GM08714 (cell line): Measurements from ENCODE around the gene PDE8A.

ENCODE experiments used
- H3K4me3 ChIP-seq: fragments of 200-500 bp; sonication (Bioruptor generic); 2 replicates; pipeline ENCODE4 v1.5.1; 2014; ENCODE audit warnings: mild to moderate bottlenecking, low read length, inconsistent platforms
- ZNF274 ChIP-seq: IDR thresholded peaks from 2 replicates; pipeline ENCODE4 v1.6.1; 2012; ENCODE audit warnings: mild to moderate bottlenecking, low read depth, low read length

Gene PDE8A

DNA sequence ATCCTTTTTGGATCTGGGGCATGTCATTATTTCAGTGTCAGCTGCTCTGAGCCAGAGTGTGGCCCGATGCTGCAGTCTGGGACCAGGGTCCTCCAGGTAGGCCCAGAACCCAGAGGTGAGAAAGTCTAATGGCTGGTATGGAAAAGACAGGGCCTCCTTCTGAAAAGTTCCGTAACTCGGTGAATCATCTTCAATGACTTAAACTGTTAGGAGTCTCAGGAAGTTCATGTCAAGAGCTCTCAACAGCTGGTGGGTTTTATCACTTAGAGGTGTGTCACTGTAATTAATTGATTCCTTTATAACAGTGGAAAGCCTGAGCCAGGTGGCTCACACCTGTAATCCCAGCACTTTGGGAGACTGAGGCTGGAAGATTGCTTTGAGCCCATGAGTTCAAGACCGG lies 28.5 kb upstream of the PDE8A start:
- H3K4me3 ChIP-seq = no peak overlapping the region
- TF ChIP-seq ZNF274 = no peak

DNA sequence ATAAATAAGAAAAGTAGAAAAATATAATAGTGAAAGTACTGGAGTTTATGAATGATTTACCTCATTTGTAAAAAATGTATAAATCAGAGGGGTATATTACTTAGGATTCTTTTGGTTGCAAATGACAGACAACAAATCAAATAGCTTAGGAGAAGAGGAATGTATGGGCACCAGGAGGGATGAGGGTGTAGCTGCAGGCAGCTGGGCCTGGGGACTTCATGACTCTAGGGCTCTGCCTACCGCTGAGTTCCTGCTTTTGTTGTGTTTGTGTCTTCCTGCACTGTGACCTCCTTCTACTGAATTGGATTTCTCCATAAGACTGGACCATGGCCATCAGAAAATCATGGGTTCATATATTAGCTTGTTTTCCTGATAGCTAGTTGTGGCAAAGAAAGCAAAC lies 27.9 kb upstream of the PDE8A start:
- H3K4me3 ChIP-seq = no peak overlapping the region
- TF ChIP-seq ZNF274 = no peak

DNA sequence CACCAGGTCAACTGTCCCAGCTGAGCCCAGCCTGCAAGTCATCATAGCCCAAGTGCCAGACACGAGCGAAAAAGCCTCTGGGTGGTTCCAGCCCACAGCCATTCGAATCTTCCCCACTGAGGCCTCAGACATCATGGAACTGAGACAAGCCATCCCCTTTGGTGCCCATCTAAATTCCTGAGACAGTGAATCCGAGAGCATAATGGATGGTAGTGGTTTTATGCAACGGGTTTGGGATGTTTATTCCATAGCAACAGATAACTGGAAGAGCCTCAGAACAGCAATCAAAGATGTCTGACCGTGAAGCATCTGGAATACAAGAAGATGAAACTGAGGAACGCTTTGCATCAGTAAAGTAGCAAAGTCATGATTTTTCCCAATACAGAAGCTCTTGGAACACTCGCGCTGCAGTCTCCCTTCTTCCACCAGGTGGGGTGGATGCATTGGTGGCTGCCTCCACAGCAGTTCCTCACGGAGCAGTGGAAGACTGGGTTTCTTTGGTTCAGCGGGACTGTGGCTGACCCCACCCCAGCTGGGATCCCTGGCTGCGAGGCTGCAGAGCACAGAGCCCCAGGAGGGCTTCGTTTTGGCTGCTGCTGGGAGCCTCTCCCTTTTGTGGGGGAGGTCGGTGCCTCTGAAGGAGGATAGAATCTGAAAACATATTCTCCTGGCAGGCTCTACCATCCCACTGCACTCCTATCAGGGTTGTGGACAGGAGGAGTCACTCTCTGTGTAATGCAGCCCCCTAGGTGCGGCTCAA lies 26.4 kb upstream of the PDE8A start:
- TF ChIP-seq ZNF274 = no peak
- no peak overlapping the region for H3K4me3 ChIP-seq

DNA sequence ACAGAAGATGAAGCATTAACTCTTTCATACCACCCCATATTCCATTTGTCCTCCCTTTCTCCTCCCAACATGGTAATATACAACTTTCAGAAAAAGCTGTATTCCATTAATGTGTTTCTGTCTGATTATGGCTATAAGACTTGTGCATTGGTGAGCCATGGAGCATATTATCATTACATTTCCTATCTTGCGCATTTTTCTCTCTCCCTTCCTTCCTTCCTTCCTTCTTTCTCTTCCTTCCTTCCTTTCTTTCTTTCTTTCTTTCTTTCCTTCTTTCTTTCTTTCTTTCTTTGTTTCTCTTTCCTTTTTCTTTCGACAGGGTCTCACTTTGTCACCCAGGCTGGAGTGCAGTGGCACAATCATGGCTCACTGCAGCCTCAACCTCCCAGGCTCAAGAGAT lies 25.5 kb upstream of the PDE8A start:
- TF ChIP-seq ZNF274 = no peak
- no peak overlapping the region for H3K4me3 ChIP-seq

DNA sequence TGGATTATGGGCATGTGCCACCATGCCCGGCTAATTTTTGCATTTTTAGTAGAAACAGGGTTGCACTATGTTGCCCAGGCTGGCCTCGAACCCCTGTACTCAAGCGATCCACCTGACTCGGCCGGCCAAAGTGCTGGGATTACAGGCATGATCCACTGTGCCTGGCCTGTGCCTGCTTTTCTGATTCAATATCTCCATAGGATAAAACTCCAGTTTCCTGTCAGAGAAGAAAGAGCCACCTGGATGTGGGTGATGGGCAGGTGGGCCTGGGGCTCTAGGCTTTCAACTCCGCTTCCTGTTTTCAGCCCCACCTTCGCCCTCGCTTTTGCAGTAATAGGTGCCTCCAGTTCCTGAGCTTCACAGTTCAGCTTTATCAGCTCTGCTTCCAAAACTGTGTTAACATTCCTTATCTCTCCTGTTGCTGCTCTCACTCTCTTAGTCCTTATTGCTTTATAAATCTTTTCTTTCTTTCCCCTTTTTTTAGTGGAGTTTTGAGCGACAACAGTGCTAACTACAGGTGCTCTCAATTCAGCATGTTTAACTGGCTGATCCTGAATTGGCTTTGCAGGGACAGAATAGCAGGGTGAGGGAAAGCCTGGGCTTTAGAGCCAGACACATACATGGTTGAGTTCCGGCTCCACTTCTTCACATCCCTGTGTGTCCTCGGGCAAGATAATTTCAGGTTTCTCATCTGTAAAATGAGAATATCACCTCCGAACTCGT lies 21.1 kb upstream of the PDE8A start:
- no peak overlapping the region for H3K4me3 ChIP-seq
- TF ChIP-seq ZNF274 = no peak

DNA sequence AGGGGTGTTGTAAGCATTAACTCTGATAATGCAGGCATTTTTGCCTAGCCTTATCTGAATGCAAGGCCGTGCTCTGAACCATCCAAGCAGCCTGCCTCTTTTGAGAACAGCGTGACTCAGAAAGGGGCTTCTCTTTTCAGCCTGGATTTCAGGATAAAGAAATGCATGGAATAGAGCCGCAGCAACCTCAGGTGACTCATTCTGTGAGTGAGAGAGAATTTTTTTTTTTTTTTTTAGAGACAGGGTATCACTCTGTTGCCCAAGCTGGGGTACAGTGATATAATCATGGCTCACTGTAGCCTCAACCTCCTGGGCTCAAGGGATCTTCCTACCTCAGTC lies 20.6 kb upstream of the PDE8A start:
- H3K4me3 ChIP-seq = no peak overlapping the region
- no peak for TF ChIP-seq ZNF274

DNA sequence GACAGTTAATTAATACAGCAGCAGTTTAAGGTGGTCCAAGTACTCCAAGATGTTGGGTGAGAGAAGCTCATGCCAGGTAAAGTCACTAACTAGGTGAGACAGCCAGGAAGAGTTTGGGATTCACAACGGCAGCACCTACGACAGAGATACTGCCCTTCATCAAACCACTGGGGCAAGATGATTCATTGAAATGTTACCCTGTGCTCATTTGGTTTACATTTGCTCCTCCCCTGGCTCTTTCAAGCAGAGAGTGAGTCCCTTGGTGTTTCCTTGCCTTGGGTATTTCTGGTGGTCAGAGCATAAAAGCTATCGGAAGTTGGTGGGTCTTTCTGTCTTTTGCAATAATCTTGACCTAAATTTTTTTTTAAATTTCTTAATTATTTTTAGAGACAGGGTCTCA lies 19.9 kb upstream of the PDE8A start:
- H3K4me3 ChIP-seq = no peak overlapping the region
- no peak for TF ChIP-seq ZNF274

DNA sequence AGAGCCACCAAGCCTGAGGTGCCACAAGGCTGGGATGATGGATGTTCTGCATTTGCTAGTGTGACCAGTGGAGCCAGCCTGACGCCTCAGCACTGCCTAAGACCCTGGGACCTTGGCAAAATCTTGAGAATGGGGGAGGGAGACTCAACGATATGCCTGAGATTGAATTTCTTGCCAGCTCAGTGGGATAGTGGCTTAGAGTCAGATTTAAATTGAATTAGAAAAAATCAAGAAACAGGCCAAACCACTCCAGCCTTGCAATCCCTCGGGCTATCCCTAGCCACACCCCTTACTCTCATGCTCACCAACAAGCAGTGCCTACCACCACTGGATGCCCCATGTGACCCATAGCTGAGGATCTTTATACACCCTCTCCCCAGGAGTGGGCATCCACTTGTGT lies 18.7 kb upstream of the PDE8A start:
- no peak for TF ChIP-seq ZNF274
- no peak overlapping the region for H3K4me3 ChIP-seq

DNA sequence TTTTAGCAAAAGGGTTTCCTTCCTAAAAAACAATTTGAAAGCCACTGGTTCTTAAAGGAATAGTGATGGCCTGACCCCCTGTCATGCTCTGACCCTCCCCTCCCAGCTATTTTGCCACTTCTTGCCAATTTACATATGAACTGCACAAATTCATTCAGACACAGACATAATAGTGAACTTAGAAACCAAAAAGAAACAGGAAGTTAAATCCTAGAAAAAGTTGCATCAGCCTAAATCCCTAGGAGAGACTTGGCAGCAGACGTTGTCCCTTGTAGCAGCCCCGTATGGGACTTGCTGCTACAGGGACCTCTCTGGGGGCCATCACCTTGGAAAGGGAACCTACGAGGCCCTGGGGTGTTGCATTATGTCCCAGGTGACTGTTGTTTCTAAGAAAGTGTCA lies 14.3 kb upstream of the PDE8A start:
- TF ChIP-seq ZNF274 = no peak
- no peak overlapping the region for H3K4me3 ChIP-seq

DNA sequence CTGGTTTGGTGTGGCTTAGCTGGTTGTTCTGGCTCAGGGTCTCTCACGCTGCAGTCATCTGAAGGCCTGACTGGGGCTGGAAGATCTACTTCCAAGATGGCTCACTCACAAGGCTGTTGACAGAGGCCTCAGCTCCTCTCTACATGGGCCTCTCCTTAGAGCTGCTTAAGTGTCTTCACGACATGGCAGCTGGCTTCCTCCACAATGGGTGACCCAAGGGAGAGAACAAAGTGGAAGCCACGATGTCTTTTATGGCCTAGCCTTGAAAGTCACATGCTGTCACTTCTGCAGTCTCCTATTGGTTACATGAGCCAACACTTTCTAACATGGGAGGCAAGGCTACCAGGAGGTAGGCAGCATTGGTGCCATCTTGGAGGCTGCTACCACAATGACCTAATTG lies 13.4 kb upstream of the PDE8A start:
- no peak for TF ChIP-seq ZNF274
- no peak overlapping the region for H3K4me3 ChIP-seq

DNA sequence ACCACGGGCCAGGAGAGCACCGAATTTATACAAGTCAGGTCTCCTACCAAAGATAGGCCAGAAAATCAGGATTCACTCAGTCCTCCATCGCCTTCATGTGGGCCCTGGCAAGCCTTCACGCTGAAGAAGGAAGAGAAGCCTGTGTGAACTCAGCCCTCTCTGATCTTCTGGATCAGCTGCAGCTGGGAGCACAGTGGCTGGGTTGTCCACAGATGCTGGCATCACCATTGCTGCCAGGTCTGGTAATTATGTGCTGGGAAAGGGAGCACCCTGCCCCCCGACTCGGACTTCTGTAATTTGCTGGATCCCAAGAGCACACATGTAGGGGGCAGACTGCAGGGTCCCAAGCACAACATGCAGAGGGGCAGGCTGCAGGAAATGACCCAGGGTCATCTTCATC lies 12.4 kb upstream of the PDE8A start:
- H3K4me3 ChIP-seq = no peak overlapping the region

DNA sequence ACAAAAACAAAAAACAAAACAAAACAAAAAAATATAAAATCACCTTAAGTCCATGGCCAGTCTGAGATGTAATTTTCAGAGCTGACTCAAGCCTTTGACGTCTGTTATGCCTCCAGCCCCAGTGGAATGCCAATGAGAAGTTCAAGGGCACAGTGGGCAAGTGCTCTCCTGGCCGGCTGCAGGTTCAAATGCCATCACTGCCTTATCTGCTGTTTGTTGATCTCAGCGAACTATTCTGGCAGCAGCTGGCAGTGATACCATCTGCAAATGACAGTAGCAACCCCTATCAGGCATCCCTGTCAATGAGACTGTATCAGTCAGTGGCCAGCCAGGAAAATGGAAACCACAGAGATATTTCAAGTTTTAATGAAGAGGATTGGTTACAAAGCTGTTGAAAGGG lies 10.8 kb upstream of the PDE8A start:
- H3K4me3 ChIP-seq = no peak overlapping the region
- TF ChIP-seq ZNF274 = no peak

More for the DNA sequence above, 12.4 kb upstream of the PDE8A start:
- TF ChIP-seq ZNF274 = no peak

DNA sequence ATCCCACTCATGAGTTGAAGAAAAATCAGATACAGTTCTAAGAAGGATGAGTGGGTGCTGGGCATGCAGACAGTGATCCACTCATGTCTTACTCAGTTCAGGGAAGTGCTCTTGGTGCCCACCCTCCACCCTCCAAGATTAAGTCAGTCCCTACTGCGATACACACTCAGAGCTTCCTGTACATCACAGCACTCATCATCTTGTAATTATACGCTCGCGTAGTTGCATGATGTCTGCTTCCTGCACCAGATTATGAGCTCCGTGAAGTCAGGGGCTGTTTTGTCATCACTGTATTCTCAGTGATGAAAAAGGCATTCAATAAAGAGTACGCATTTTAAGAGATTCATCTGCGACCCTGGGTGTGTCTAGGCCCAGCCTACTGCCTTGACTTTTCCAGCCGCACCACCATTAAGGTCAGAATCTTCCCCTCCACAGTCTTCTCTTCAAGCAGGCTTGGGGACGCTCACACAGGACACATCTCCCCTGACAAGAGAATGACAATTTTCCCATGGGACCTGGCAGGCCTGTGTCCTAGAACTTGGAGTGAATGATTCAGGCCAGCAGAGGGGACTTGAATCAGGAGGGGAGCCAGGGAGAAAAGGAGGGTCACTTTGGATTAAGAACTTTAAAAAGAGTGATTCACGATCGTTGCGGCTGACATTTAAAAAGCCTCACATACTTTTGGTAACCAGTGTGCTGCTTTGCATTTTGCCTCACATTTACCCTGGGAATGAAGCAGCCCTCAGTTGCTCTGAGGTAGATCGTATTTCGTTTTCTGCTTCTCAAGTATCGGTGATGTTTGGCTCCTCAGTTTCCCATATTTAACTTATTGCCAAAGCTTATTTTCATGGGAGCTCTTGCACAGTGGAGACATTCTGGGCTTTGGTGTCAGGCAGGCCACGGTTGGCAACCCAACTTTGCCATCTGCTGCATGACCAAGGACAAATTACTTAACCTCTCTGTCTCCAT lies 7.9 kb upstream of the PDE8A start:
- TF ChIP-seq ZNF274 = no peak

DNA sequence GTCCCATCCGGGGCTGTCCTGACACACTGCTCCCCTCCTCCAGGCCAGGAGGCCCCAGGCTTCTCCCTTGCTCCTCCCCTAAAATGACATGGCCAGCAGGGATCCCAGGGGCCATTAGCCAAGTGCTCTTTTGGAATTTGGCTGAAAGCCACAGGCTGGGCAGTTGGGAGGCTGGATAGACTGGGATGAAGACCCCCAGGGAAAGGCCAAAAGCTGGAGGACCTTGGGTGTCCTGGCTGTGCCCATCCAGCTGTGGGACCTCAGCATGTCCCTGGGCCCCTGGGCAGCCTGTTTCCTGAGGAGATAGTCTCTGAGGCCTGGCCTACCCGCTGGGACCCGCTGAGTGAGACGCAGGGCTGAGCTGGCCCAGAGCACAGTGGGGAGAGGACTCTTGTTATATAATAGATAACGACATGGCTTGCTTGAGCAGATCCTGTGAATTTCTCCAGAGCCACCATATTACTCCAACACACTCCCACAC lies 5.7 kb upstream of the PDE8A start:
- no peak for TF ChIP-seq ZNF274
- H3K4me3 ChIP-seq = no peak overlapping the region

More for the DNA sequence above, 7.9 kb upstream of the PDE8A start:
- no peak overlapping the region for H3K4me3 ChIP-seq
